G401.6 (cell line): ENCODE data around the gene SMU1.

Experiments
- FAIRE-seq: peaks from 2 replicates; lab custom pipeline; 2012; peaks lifted over from hg19 to GRCh38; lab: Jason Lieb, UNC

The SMU1 gene

DNA sequence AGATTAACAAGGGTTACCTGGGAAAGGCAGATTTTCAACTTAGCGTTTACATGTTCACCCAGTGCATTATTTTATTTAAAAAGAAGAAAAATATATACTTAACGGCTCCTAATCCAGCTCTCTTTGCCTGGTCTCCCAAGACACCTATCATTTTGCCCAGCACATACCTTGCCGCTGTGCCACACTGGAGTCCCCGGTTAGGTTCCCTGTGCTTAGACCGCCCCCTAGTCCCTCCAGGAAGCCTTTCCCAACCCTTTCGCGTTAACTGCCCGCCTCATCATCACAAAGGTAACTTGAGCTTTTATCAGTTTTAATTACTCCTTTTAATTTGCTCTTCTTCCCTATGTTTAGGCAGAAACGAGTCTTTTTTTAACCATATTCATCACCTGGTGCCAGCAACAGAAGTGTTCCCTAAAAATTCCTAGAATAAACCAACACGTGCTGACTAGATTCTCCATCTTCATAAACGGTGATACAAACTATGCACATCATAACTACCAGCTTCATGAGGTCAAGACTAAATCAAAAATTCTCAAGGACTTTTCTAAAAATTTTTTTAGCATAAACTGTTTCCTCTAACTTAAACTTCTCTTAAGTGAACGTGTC, 31.7 kb downstream of the SMU1 start:
- FAIRE-seq: peak; percentile 3

DNA sequence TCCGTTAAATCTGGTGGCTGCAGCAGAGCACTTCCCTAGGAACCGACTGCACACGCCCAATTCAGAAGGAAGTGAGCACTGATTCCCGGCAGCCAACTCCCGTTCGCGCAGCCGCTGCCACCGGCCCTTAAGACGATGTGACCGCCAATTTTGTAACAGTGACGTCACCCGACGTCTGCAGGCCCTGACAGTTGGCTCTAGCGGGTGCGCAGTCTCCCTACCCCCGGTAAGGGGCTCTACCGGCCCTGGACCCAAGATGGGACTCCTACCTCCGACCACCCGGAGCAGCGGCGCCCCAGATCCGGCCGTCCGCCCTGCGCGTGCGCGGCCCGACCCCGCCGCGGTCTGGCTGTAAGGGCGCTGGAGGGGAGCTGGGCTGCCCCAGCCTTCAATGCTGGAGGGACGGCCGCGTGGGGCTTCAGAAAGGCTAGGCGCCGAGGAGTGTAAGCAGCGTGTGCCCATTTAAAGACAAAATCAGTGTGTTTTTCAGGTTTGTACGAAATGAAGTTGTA, 32.3 kb downstream of the SMU1 start:
- peak; percentile 92 for FAIRE-seq

DNA sequence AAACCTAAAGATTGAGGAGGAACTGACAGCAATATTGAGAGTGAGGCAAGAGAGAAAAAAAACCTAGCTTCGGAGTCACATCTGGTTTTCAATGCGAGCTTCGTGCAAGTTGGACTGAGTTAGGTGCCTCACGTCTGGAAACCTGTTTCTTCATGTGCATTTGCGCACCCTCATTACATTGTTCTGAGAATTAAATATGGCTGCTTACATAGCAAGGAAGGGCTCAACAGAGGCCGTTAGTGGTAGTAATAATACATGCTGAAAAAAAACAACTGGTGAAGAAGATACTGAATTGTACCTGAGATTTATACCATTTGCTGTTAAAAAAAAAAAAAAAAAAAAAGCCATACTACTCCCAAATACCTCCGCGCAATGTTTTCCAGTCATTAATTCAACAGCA, 32.8 kb downstream of the SMU1 start:
- FAIRE-seq: no peak

DNA sequence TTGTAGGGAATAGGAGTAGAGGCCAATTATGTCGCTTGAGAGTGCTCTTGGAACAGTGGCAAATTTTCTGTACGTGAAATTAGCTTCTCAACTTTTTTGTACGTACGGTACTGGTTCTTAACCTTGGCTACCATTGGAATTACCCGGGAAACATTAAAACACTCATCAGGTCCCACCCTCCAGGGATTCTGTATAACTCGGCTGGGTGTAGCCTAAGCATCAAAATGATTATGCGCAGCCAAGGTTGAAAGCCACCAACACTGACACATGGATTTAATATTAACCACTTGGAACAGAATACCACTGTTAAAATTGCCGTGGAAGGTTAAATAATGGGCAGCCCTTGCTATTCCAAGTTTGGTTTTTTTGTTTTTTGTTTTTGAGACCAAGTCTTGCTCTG, 34.0 kb downstream of the SMU1 start:
- no peak for FAIRE-seq

GRCh38 chr9:33041432-33042188, 34.9 kb downstream of the SMU1 start:
- FAIRE-seq: peak; percentile 53

DNA sequence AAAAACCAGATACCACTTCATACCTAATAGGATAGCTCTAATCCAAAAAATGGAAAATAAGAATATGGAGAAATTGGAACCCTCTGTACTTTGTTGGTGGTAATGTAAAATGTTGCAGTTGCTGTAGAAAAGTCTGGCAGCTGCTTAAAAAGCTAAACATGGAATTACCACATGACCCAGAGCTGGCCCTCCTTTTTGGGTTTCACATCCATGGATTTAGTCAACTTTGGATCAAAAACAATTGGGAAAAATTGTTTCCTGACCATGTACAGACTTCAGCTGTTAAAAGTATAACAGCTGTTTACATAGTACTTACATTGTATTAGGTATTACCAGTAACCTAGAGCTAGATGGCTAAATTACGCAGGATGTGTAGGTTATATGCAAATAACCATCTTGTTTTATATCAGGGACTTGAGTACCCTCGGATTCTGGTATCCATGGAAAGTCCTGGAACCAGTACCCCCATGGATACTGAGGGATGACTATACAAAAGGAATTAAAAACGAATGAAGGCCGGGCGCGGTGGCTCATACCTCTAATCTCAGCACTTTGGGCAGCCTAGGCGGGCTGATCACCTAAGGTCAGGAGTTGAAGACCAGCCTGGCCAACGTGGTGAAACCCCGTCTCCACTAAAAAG, 35.6 kb downstream of the SMU1 start:
- no peak for FAIRE-seq

DNA sequence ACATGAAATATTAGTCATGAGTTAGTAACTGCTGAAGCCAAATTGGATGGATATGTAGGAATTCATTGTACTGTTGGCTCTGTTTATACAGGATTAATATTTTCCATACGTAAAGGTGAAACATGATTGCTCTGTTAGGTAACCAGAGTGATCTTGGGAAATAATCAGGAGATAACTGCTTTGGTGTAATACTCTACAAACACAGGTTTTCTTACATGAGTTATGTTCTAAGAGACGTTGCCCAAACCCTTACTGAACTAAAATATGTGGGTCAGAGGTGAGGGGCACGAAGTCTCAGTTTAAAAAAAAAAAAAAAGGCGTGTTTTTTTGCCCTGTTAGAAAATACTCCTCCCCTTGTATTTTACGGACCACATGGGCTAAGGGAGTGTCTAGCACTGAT, 43.6 kb downstream of the SMU1 start:
- FAIRE-seq: no peak

DNA sequence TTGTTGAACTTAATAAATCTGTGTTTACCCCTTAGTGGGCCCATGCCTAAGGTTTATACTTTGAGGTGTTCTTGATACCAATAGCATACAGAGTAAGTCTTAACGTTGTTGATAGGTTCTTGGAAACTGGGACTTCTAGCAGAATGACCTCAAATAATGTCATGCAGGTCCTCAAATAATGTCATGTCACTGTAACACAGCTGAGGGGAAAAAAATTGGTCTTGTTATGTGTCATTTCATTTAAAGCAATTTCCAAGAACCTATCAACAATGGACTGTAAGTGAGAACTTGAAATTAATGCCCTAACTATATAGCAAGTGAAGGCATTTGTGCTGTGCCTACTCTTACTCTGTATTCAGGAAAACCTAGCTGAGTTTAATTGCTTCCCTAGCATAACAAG, 44.2 kb downstream of the SMU1 start:
- FAIRE-seq: no peak

DNA sequence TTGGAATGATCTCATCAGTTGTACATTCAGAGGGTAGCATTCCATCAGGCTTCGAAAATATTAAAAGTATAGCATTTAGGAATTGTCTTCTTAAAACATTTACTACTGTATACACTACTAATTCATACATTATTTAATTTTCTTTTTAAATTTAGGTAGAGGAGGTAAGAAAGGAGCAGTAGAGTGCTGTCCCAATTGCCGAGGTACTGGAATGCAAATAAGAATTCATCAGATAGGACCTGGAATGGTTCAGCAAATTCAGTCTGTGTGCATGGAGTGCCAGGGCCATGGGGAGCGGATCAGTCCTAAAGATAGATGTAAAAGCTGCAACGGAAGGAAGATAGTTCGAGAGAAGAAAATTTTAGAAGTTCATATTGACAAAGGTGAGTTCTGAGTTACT, 46.2 kb downstream of the SMU1 start:
- FAIRE-seq: no peak

GRCh38 chr9:33029231-33029786, 47.2 kb downstream of the SMU1 start:
- FAIRE-seq: no peak

DNA sequence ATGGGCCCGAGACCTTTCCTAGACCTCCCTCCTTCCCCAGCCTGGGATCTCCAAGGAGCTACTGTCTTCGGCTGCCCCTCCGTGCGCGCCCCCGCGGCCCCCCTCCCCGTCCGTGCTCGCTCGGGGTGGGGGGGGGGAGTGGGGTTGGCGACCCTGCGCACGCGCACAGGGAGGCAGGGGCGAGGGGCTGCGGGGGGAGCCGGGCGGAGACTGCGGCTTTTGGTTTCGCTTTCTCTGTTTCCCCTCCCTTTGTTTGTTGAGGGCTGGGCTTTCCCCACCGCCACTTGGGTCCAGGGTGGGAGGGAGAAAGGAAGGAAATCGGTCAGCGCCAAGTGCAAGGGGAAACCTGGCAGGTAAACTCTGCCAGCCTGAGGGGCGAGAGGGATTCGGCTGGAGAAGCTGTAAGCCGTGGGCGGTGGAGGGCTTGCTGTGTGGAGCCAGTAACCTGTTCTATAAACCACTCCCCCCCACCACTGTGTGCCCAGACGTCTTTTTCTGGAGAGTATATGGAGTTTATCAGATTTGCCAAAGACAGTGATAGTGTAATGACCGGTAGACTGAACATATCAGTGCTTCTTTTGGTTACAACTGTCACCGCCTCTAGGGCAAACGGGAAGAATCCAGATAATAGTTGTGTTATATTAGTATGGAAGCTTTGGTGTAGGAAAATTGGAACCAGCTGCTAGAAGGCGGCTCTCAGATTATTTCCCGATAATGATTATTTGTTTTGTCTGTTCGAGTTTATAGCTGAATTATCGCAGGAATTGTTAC, 50.7 kb downstream of the SMU1 start:
- FAIRE-seq: no peak

GRCh38 chr9:33024966-33025571, 51.4 kb downstream of the SMU1 start, which contains the start of gene DNAJA1:
TSS of gene DNAJA1 (plus strand) at chr9:33025273. CDS start at chr9:33026485, 1,212 bp downstream.
- peak; percentile 84 for FAIRE-seq

- no peak for FAIRE-seq
Measured at GRCh38 chr9:33024126-33024965, 52.1 kb downstream of the SMU1 start.

- no peak for FAIRE-seq
Measured at GRCh38 chr9:33023661-33024060, 52.8 kb downstream of the SMU1 start.

GRCh38 chr9:33022755-33023154, 53.7 kb downstream of the SMU1 start:
- FAIRE-seq: no peak

DNA sequence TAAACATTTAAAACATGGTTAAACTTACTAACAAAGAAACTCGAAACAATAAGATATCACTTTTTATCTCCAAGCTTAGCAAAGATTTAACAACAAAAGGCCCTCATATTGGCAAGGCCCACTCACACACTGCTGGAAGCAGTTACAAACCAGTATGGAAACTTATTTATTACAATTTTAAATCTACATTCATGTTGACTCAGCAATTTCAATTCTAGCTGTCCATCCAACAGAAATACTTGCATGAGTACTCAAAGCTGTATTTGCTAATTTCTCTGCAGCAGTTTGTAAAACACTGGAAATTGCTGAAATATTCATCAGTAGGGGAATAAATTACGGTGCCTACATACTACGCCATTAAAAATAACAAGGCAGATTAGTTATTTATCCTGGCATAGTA, 54.2 kb downstream of the SMU1 start:
- no peak for FAIRE-seq

DNA sequence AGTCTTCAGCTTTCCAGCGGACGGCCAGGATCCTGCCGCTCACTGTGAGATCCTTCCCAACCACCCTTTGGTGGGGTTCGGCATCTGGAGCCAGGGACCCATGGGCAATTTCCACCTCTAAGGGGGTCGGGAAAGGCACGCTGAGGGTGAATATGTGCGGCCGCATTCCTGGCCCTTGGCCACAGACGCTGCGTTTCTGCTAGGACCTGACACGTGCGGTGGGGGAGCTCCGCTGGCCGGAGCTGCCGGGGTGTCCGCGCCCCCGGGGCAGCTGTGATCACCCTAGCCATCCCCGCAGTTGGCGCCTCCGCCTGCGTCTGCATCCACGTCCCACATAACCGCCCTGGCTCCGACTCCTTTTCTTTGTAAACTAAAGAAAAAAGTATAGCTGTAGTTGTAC, 56.7 kb downstream of the SMU1 start:
- no peak for FAIRE-seq

DNA sequence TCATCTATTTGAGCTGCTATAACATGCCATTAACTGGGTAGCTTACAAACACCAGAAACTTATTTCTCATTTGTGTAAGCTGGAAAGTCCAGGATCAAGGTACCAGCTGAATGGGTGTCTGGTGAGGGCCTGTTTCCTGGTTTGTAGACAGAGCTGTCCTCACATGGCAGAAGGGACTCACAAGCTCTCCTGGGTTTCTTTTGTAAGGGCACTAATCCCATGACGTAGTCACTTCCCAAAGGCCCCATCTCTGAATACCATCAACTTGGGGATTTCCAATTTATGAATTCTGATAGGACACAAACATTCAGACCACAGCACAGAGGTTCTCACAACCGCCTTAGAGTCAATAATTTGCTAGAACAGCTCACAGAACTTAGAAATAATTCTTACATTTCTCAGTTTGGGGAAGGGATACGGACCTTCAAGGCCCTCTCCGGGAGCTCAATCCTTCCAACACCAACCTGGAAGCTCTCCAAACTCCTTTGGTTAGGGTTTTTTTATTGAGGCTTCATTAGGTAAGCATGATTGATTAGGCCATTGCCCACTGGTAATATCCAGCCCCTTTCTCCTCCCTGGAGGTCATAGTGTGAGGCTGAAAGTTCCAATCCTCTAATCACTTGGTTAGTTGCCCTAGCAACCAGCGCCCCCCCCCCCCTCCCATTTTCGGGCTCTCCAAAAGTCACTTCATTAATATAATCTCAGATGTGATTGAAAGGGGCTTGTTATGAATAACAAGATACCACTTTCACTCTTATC, 59.0 kb downstream of the SMU1 start:
- no peak for FAIRE-seq

GRCh38 chr9:33014665-33015014, 61.8 kb downstream of the SMU1 start:
- FAIRE-seq: no peak

- FAIRE-seq: no peak
Measured at GRCh38 chr9:33013962-33014664, 62.4 kb downstream of the SMU1 start.
